ENCODE data around the gene CAPN13. TPM values are rescaled to one million over a fixed set of nuclear protein-coding genes. Genes with fewer than 3 reads are reported as not detected.

The CAPN13 gene
- total RNA-seq, 4 donors from 2014 or later = 38.0 to 396 (median 330) TPM

- Histone ChIP-seq H3K9me3 (no peaks in the 10 kb centered on the region), H3K36me3 (peaks cover 0 to 41% (median 0%) of the 10 kb centered on the region in 3 donors), H3K4me3 (no peak overlapping the region), H3K27me3 (no peaks in the 10 kb centered on the region), H3K4me1 (peaks cover 0 to 12% (median 0%) of the 10 kb centered on the region in 4 donors), H3K27ac (no peak overlapping the region)
- peak in 1 of 3 donors; percentile 9 for DNase-seq
- TF ChIP-seq POLR2A (IDR thresholded peaks at IDR 0.05) (no peak), CTCF (IDR thresholded peaks at IDR 0.05) (no peak)
These were observed 62.4 kb downstream of the CAPN13 start for GRCh38 chr2:30744823-30745222.

GRCh38 chr2:30741576-30741975 is 65.7 kb downstream of the CAPN13 start:
- no peak overlapping the region for H3K27ac ChIP-seq
- H3K9me3 ChIP-seq = no peaks in the 10 kb centered on the region
- H3K4me3 ChIP-seq = no peak overlapping the region
- no peaks in the 10 kb centered on the region for H3K27me3 ChIP-seq
- H3K4me1 ChIP-seq = no peaks in the 10 kb centered on the region
- TF ChIP-seq CTCF (IDR thresholded peaks at IDR 0.05) (no peak), POLR2A (IDR thresholded peaks at IDR 0.05) (no peak)
- peak in 1 of 3 donors; percentile 37 for DNase-seq
- peaks cover 0 to 35% (median 0%) of the 10 kb centered on the region in 3 donors for H3K36me3 ChIP-seq

- H3K27ac ChIP-seq = no peak overlapping the region
- H3K4me3 ChIP-seq = no peak overlapping the region
- peak in 1 of 3 donors; percentile 32 for DNase-seq
- TF ChIP-seq POLR2A (IDR thresholded peaks at IDR 0.05) = no peak
- TF ChIP-seq CTCF (IDR thresholded peaks at IDR 0.05) = no peak
- H3K9me3 ChIP-seq = no peaks in the 10 kb centered on the region
- H3K4me1 ChIP-seq = no peaks in the 10 kb centered on the region
- H3K36me3 ChIP-seq = peaks cover 0 to 8% (median 0%) of the 10 kb centered on the region in 3 donors
- H3K27me3 ChIP-seq = no peaks in the 10 kb centered on the region
These were observed 68.9 kb downstream of the CAPN13 start for GRCh38 chr2:30738141-30738911.

- no peaks in the 10 kb centered on the region for H3K27me3 ChIP-seq
- TF ChIP-seq CTCF (IDR thresholded peaks at IDR 0.05) = no peak
- no peak for TF ChIP-seq POLR2A (IDR thresholded peaks at IDR 0.05)
- peaks cover 0 to 3% (median 0%) of the 10 kb centered on the region in 3 donors for H3K36me3 ChIP-seq
- H3K9me3 ChIP-seq = no peaks in the 10 kb centered on the region
- H3K4me3 ChIP-seq = no peak overlapping the region
- H3K27ac ChIP-seq = no peak overlapping the region
- DNase-seq = peak in 1 of 3 donors; percentile 37
- no peaks in the 10 kb centered on the region for H3K4me1 ChIP-seq
These were observed 70.0 kb downstream of the CAPN13 start for GRCh38 chr2:30737326-30737610.

GRCh38 chr2:30736461-30737325 is 70.6 kb downstream of the CAPN13 start:
- Histone ChIP-seq H3K36me3 (peaks cover 0 to 6% (median 0%) of the 10 kb centered on the region in 3 donors), H3K9me3 (no peaks in the 10 kb centered on the region), H3K4me3 (no peak overlapping the region), H3K4me1 (no peaks in the 10 kb centered on the region), H3K27ac (no peak overlapping the region), H3K27me3 (no peaks in the 10 kb centered on the region)
- DNase-seq = peak in 1 of 3 donors; percentile 26
- TF ChIP-seq CTCF (IDR thresholded peaks at IDR 0.05) = no peak
- TF ChIP-seq POLR2A (IDR thresholded peaks at IDR 0.05) = no peak

Data from Peyer's patch (tissue), 4 donors.